GM21526 (cell line): ENCODE results near the gene DGKD.

Source experiments
- ATAC-seq: cut with Tn5 transposase; IDR thresholded peaks from one replicate; pipeline ENCODE4 v1.9.1; 2021; ENCODE audit warnings: moderate library complexity; ENCODE audit not compliant: unreplicated experiment, low FRiP score

Gene DGKD

GRCh38 chr2:233441161-233442027 lies 87.1 kb downstream of the DGKD start:
- ATAC-seq: no peak

- ATAC-seq: no peak
Measured at GRCh38 chr2:233442028-233442310, 87.7 kb downstream of the DGKD start.

- no peak for ATAC-seq
Measured at GRCh38 chr2:233443511-233444183, 89.4 kb downstream of the DGKD start.

GRCh38 chr2:233444501-233444900 lies 90.2 kb downstream of the DGKD start:
- no peak for ATAC-seq

- no peak for ATAC-seq
Measured at GRCh38 chr2:233445152-233445830, 91.0 kb downstream of the DGKD start.

GRCh38 chr2:233446121-233446520 lies 91.8 kb downstream of the DGKD start:
- ATAC-seq: no peak

- ATAC-seq: no peak
Measured at GRCh38 chr2:233446606-233447305, 92.5 kb downstream of the DGKD start.

GRCh38 chr2:233447506-233448219 lies 93.4 kb downstream of the DGKD start:
- no peak for ATAC-seq

GRCh38 chr2:233448220-233448559 lies 93.9 kb downstream of the DGKD start:
- ATAC-seq: no peak

GRCh38 chr2:233448575-233448974 lies 94.3 kb downstream of the DGKD start:
- no peak for ATAC-seq

- no peak for ATAC-seq
Measured at GRCh38 chr2:233449081-233449901, 95.0 kb downstream of the DGKD start.

GRCh38 chr2:233449921-233450863 lies 95.9 kb downstream of the DGKD start:
- ATAC-seq: no peak

GRCh38 chr2:233450864-233451575 lies 96.7 kb downstream of the DGKD start:
- no peak for ATAC-seq

GRCh38 chr2:233451950-233452349 lies 97.7 kb downstream of the DGKD start:
- ATAC-seq: no peak

GRCh38 chr2:233453111-233453915 lies 99.0 kb downstream of the DGKD start:
- ATAC-seq: no peak

- no peak for ATAC-seq
Measured at GRCh38 chr2:233453916-233454315, 99.6 kb downstream of the DGKD start.

- no peak for ATAC-seq
Measured at GRCh38 chr2:233455006-233455405, 100.7 kb downstream of the DGKD start.
